ENCODE measurements around the gene HDAC4.

The HDAC4 gene

DNA sequence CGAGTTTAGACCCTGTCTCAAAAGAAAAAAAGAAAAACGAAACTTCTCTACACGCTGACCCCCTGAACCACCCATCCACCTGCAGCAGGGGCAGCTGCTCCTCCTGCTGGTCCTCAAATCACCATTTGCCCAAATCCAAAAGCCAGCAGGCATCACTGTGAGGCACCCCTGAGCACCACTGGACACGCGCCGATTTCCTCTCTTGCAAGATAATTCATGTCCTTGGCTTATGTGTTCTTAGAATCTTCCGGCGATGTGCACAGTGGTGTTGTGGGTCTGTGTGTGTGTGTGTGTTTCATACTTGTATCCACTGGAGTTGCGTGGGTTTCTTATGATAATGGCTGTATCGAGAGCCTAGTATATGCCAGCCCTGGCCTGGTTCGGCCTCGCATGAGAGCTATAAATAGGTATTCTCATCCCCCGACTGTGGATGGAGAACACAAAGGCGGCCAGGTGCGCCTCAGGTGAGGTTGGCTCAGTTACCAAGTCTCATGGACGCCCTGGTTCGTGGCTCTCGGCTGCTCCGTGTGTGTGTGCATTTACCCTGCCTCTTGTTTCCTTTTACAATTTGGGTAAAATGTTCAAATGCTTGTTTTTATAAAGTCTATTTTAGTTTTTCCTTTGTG is 235.5 kb downstream of the HDAC4 start:
- TF ChIP-seq, protein P1, sequence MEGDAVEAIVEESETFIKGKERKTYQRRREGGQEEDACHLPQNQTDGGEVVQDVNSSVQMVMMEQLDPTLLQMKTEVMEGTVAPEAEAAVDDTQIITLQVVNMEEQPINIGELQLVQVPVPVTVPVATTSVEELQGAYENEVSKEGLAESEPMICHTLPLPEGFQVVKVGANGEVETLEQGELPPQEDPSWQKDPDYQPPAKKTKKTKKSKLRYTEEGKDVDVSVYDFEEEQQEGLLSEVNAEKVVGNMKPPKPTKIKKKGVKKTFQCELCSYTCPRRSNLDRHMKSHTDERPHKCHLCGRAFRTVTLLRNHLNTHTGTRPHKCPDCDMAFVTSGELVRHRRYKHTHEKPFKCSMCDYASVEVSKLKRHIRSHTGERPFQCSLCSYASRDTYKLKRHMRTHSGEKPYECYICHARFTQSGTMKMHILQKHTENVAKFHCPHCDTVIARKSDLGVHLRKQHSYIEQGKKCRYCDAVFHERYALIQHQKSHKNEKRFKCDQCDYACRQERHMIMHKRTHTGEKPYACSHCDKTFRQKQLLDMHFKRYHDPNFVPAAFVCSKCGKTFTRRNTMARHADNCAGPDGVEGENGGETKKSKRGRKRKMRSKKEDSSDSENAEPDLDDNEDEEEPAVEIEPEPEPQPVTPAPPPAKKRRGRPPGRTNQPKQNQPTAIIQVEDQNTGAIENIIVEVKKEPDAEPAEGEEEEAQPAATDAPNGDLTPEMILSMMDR (conservative IDR thresholded peaks at IDR 0.05; ENCODE audit: control insufficient read depth, insufficient read depth, low read depth, low read length): no peak
- H3K4me3 ChIP-seq (ENCODE audit: control insufficient read depth, low read depth, low read length): no peak overlapping the region

GRCh38 chr2:239164335-239164871 is 236.4 kb downstream of the HDAC4 start:
- no peak overlapping the region for H3K4me3 ChIP-seq (ENCODE audit: control insufficient read depth, low read depth, low read length)
- TF ChIP-seq, protein P1 (conservative IDR thresholded peaks at IDR 0.05; ENCODE audit: control insufficient read depth, insufficient read depth, low read depth, low read length): no peak
- no peak for DNase-seq (ENCODE audit: low read depth)

More for the DNA sequence above, 235.5 kb downstream of the HDAC4 start:
- DNase-seq (ENCODE audit: low read depth): no peak

DNA sequence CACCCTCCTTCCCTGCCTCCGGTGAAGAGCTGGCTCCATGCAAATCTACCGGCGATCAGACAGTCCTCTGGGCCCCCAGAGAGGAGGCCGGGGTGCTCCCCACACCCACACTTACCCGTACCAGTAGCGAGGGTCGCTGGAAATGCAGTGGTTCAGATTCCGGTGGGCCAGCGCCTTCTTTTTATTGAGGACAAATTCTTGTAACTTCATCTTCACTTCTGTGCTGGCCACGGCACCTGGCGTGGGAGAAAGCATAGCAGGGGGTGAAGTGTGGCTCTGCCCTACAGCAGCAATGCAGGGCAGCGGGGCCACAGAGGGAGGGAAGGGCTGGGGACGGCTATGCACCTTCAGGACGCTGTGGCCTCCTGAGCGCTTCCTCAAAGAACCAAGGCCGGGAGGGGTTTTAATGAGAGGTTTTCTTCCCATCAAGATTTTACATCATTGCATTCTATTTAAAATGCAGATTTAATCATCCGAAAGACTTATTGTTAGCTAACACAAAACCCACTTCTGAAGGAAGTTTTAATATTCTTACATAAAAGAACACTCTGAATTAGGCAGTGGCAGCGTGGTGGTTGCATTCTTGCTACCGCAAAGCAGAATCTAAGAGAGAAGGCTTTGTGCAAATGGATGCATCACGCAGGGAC is 237.0 kb downstream of the HDAC4 start:
- TF ChIP-seq, protein P1 (conservative IDR thresholded peaks at IDR 0.05; ENCODE audit: control insufficient read depth, insufficient read depth, low read depth, low read length): no peak
- no peak for DNase-seq (ENCODE audit: low read depth)
- no peak overlapping the region for H3K4me3 ChIP-seq (ENCODE audit: control insufficient read depth, low read depth, low read length)

- TF ChIP-seq, protein P1 (conservative IDR thresholded peaks at IDR 0.05; ENCODE audit: control insufficient read depth, insufficient read depth, low read depth, low read length): no peak
- no peak for DNase-seq (ENCODE audit: low read depth)
Measured at GRCh38 chr2:239162976-239163687, 237.7 kb downstream of the HDAC4 start.

DNA sequence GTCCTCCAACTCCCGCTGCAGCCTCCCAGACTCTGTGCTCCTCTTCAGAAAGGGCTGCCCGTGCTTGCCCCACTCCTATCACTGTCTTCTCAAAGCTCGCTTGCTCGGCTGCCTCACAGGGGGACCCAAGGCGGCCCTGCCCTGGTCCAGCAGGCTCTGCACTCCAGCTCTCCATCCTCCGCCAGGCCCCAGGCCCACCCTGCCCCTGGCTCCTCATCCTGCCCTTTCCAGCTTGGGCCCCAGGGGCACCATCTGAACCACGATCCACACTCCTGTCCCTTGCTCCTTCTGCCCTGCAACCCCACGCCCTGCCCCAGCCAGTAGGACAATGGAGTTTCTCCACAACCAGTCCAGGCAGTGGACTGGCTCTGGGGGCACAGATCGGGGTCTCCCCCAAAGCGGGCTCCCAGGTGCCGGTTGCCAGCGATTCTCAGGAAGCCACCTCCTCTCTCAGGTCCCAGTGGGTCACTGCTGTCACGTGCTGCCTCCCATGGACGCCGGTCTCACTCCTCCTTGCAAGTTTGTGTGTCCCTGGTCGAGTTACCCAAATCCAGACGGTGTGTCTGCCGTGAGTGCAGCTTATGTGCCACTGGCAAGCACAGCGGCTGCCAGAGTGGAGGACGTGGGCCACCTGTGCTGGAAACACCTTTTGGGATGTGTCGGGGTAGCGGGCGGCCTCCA is 238.5 kb downstream of the HDAC4 start:
- no peak for DNase-seq (ENCODE audit: low read depth)
- TF ChIP-seq, protein P1 (conservative IDR thresholded peaks at IDR 0.05; ENCODE audit: control insufficient read depth, insufficient read depth, low read depth, low read length): no peak
- no peak overlapping the region for H3K4me3 ChIP-seq (ENCODE audit: control insufficient read depth, low read depth, low read length)

More at GRCh38 chr2:239162976-239163687, 237.7 kb downstream of the HDAC4 start:
- H3K4me3 ChIP-seq (ENCODE audit: control insufficient read depth, low read depth, low read length): no peak overlapping the region

- no peak overlapping the region for H3K4me3 ChIP-seq (ENCODE audit: control insufficient read depth, low read depth, low read length)
- no peak for DNase-seq (ENCODE audit: low read depth)
- TF ChIP-seq, protein P1 (conservative IDR thresholded peaks at IDR 0.05; ENCODE audit: control insufficient read depth, insufficient read depth, low read depth, low read length): no peak
Measured at GRCh38 chr2:239161711-239162140, 239.1 kb downstream of the HDAC4 start.

All from fibroblast of mammary gland (primary cell).